ENCODE data around the gene SLC13A5. TPM values are rescaled to one million over a fixed set of nuclear protein-coding genes. Genes with fewer than 3 reads are reported as not detected.
A peak's percentile ranks its signal among the peaks of the same experiment; 100 is the strongest.

SLC13A5 gene
- total RNA-seq, 1 donor from 2014 or later: 1.1 TPM

GRCh38 chr17:6755281-6755680 is 42.1 kb upstream of the SLC13A5 start:
- Mint-ChIP-seq H3K9me3 (ENCODE audit: low read depth) (no peaks in the 10 kb centered on the region), H3K27me3 (ENCODE audit: low read depth) (no peaks in the 10 kb centered on the region), H3K27ac (ENCODE audit: unreplicated experiment) (no peak overlapping the region), H3K36me3 (ENCODE audit: low read depth) (no peaks in the 10 kb centered on the region), H3K4me3 (ENCODE audit: unreplicated experiment) (no peak overlapping the region), H3K4me1 (ENCODE audit: low read depth) (peaks cover 29% of the 10 kb centered on the region)
- TF ChIP-seq CTCF (IDR thresholded peaks at IDR 0.05): no peak
- no peak for DNase-seq (ENCODE audit: low spot score)

- Mint-ChIP-seq H3K4me3 (ENCODE audit: unreplicated experiment) (no peak overlapping the region), H3K36me3 (ENCODE audit: low read depth) (no peaks in the 10 kb centered on the region), H3K9me3 (ENCODE audit: low read depth) (peaks cover under 1% of the 10 kb centered on the region), H3K27me3 (ENCODE audit: low read depth) (no peaks in the 10 kb centered on the region), H3K4me1 (ENCODE audit: low read depth) (peaks cover 29% of the 10 kb centered on the region), H3K27ac (ENCODE audit: unreplicated experiment) (peak overlapping the region; percentile 100)
- TF ChIP-seq CTCF (IDR thresholded peaks at IDR 0.05): no peak
- DNase-seq (ENCODE audit: low spot score): no peak
Measured at GRCh38 chr17:6753546-6753945, 40.4 kb upstream of the SLC13A5 start.

- Mint-ChIP-seq H3K36me3 (ENCODE audit: low read depth) (no peaks in the 10 kb centered on the region), H3K27me3 (ENCODE audit: low read depth) (no peaks in the 10 kb centered on the region), H3K9me3 (ENCODE audit: low read depth) (peaks cover 4% of the 10 kb centered on the region), H3K4me3 (ENCODE audit: unreplicated experiment) (peak overlapping the region; percentile 37), H3K4me1 (ENCODE audit: low read depth) (peaks cover 29% of the 10 kb centered on the region), H3K27ac (ENCODE audit: unreplicated experiment) (peak overlapping the region; percentile 100)
- no peak for DNase-seq (ENCODE audit: low spot score)
- no peak for TF ChIP-seq CTCF (IDR thresholded peaks at IDR 0.05)
Measured at GRCh38 chr17:6753006-6753445, 39.9 kb upstream of the SLC13A5 start.

GRCh38 chr17:6752068-6752909 is 39.1 kb upstream of the SLC13A5 start:
- Mint-ChIP-seq H3K4me3 (ENCODE audit: unreplicated experiment) (no peak overlapping the region), H3K27ac (ENCODE audit: unreplicated experiment) (peak overlapping the region; percentile 100), H3K9me3 (ENCODE audit: low read depth) (peaks cover 4% of the 10 kb centered on the region), H3K27me3 (ENCODE audit: low read depth) (no peaks in the 10 kb centered on the region), H3K36me3 (ENCODE audit: low read depth) (no peaks in the 10 kb centered on the region), H3K4me1 (ENCODE audit: low read depth) (peaks cover 29% of the 10 kb centered on the region)
- DNase-seq (ENCODE audit: low spot score): no peak
- TF ChIP-seq CTCF (IDR thresholded peaks at IDR 0.05): no peak

- Mint-ChIP-seq H3K4me3 (ENCODE audit: unreplicated experiment) (no peak overlapping the region), H3K27ac (ENCODE audit: unreplicated experiment) (no peak overlapping the region), H3K36me3 (ENCODE audit: low read depth) (no peaks in the 10 kb centered on the region), H3K9me3 (ENCODE audit: low read depth) (peaks cover 4% of the 10 kb centered on the region), H3K27me3 (ENCODE audit: low read depth) (peaks cover 7% of the 10 kb centered on the region), H3K4me1 (ENCODE audit: low read depth) (peaks cover 25% of the 10 kb centered on the region)
- TF ChIP-seq CTCF (IDR thresholded peaks at IDR 0.05): no peak
- no peak for DNase-seq (ENCODE audit: low spot score)
Measured at GRCh38 chr17:6749519-6749918, 36.4 kb upstream of the SLC13A5 start.

Measured in chondrocyte (in vitro differentiated cells).